Colonic mucosa (tissue), 4 donors: Measurements from ENCODE around the gene MAP3K7CL. TPM values are rescaled to one million over a fixed set of nuclear protein-coding genes. Genes with fewer than 3 reads are reported as not detected.

Experiments
- DNase-seq: peaks from one replicate; pipeline ENCODE4 v3.0.0-alpha.2; 2020
- H3K27ac ChIP-seq: fragments of 200-600 bp; one replicate; pipeline ENCODE4 v1.8.0; 2021
- H3K27me3 ChIP-seq: fragments of 200-600 bp; one replicate; pipeline ENCODE4 v1.8.0; 2021
- H3K36me3 ChIP-seq: fragments of 200-600 bp; one replicate; pipeline ENCODE4 v1.8.0; 2021
- H3K4me1 ChIP-seq: fragments of 200-600 bp; one replicate; pipeline ENCODE4 v1.8.0; 2021; ENCODE audit warnings: mild to moderate bottlenecking
- H3K4me3 ChIP-seq: fragments of 200-600 bp; one replicate; pipeline ENCODE4 v1.8.0; 2021
- H3K9ac ChIP-seq, 2 donors: one replicate each; pipeline ENCODE4 v1.7.0; 2013; ENCODE audit warnings: control low read depth in 2 of 2, low read depth in 2 of 2, low read length in 2 of 2
- H3K9me3 ChIP-seq: fragments of 200-600 bp; one replicate; pipeline ENCODE4 v1.8.0; 2021
- intact Hi-C: fragments of 100-400 bp; cut with DNase I; formaldehyde crosslinking; loops from one replicate; pipeline ENCODE4 v1.14.1; 2022
- total RNA-seq, 2 donors: library from RNA; stranded (reverse); fragmentation: NEBNext Ultra II Directional in 1 of 2; extraction: Animal tissue kit (Norgen Biotek cat#: 25700) in 1 of 2; gene quantifications; one replicate each; pipeline ENCODE4 v1.2.1, GENCODE V29; 2021
- TF ChIP-seq, protein P1 (sequence below): fragments of 200-600 bp; IDR thresholded peaks from one replicate; pipeline ENCODE4 v1.8.0; 2022; ENCODE audit warnings: antibody characterized with exemption, mild to moderate bottlenecking
- donor health status: healthy.
- donor health status: DM: no; HTN: no; CAD: no.
- donor health status: DM: no; HTN: no; CAD: no.

Gene MAP3K7CL
- total RNA-seq, 2 donors from 2014 or later = 1.9 to 3.4 TPM

DNA sequence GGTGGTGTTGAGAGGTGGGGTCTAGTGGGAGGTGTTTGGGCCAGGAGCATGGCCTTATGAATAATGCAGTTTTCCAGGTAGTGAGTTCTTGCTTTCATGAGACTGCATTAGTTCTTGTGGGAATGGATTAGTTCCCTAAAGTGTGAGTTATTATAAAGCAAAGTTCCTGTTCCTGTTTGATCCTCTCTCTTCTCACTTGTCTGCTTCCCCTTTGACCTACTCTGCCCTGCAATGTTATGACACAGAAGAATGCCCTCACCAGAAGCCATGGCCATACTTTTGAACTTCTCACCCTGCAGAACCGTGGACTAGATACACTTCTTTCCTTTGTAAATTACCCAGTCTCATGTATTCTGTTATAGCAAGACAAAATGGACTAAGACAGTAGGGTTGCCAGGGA, 53.6 kb downstream of the MAP3K7CL start:
- Histone ChIP-seq H3K4me1 (no peaks in the 10 kb centered on the region), H3K4me3 (no peak overlapping the region), H3K27me3 (no peaks in the 10 kb centered on the region), H3K36me3 (no peaks in the 10 kb centered on the region), H3K9me3 (no peaks in the 10 kb centered on the region), H3K27ac (no peak overlapping the region), H3K9ac (no peak overlapping the region)
- intact Hi-C loops = no loop called here
- TF ChIP-seq, protein P1, sequence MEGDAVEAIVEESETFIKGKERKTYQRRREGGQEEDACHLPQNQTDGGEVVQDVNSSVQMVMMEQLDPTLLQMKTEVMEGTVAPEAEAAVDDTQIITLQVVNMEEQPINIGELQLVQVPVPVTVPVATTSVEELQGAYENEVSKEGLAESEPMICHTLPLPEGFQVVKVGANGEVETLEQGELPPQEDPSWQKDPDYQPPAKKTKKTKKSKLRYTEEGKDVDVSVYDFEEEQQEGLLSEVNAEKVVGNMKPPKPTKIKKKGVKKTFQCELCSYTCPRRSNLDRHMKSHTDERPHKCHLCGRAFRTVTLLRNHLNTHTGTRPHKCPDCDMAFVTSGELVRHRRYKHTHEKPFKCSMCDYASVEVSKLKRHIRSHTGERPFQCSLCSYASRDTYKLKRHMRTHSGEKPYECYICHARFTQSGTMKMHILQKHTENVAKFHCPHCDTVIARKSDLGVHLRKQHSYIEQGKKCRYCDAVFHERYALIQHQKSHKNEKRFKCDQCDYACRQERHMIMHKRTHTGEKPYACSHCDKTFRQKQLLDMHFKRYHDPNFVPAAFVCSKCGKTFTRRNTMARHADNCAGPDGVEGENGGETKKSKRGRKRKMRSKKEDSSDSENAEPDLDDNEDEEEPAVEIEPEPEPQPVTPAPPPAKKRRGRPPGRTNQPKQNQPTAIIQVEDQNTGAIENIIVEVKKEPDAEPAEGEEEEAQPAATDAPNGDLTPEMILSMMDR = no peak
- DNase-seq = no peak

DNA sequence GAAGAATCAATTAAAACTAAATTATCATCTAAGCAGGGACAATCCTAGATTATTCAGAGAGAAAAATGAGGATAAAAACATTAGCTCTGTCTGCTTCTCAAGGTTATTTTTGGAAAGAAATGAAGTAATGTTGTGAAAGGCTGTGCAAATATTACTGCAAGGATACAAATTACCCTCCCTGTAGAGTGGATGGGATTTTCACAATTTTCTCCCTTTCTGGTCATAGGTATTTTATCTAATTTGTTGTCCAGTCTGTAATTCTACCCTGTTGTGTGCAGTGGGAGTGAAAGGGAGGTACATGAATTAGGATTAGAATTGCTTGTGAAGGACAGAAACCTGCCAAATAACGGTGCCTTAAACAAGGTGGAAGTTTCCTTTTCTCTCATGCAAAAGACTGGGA, 54.7 kb downstream of the MAP3K7CL start:
- DNase-seq = no peak
- TF ChIP-seq, protein P1 = no peak
- Histone ChIP-seq H3K36me3 (no peaks in the 10 kb centered on the region), H3K4me1 (no peaks in the 10 kb centered on the region), H3K9ac (no peak overlapping the region), H3K27ac (no peak overlapping the region), H3K27me3 (no peaks in the 10 kb centered on the region), H3K4me3 (no peak overlapping the region), H3K9me3 (no peaks in the 10 kb centered on the region)
- intact Hi-C loops = no loop called here

DNA sequence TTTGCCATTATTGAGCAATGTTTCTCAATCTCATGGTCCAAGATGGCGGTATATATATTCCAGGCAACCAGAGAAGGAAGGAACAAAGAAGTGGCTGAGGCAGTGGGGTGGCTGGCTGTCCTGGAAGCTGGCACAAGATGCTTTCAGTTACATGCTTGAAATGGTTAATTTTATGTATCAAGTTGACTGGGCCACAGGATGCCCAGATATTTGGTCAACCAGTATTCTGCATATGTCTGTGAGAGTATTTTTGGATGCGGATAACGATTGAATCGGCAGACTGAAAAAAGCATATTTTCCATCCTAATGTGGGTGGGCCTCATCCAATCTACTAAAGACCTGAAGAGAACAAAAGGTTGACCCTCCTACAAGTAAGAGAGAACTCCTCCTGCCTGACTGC, 55.2 kb downstream of the MAP3K7CL start:
- no peaks in the 10 kb centered on the region for H3K27me3 ChIP-seq
- no peak overlapping the region for H3K4me3 ChIP-seq
- H3K36me3 ChIP-seq = no peaks in the 10 kb centered on the region
- H3K9ac ChIP-seq = no peak overlapping the region
- TF ChIP-seq, protein P1 = no peak
- intact Hi-C loops = no loop called here
- no peaks in the 10 kb centered on the region for H3K9me3 ChIP-seq
- H3K4me1 ChIP-seq = no peaks in the 10 kb centered on the region
- H3K27ac ChIP-seq = no peak overlapping the region
- no peak for DNase-seq

DNA sequence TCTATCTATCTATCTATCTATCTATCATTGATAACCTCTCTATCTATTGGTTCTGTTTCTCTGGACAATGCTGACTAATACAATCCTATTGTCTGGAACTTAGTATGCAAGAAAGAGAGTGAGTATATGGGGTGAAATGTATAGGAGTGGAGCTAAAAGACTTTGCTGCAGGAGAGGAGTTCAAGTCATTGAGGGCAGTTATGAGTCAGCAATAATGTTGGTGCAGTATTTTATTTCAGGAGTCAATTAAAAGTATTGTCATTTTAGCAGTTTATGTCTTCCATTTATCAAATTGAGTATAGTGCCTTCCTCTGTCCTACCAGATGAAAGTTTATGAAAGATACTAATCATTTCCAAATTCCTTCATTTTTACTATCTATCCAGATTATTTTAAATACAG, 55.8 kb downstream of the MAP3K7CL start:
- Histone ChIP-seq H3K36me3 (no peaks in the 10 kb centered on the region), H3K4me1 (no peaks in the 10 kb centered on the region), H3K9me3 (no peaks in the 10 kb centered on the region), H3K9ac (no peak overlapping the region), H3K4me3 (no peak overlapping the region), H3K27ac (no peak overlapping the region), H3K27me3 (no peaks in the 10 kb centered on the region)
- TF ChIP-seq, protein P1 = no peak
- DNase-seq = no peak
- intact Hi-C loops = no loop called here

DNA sequence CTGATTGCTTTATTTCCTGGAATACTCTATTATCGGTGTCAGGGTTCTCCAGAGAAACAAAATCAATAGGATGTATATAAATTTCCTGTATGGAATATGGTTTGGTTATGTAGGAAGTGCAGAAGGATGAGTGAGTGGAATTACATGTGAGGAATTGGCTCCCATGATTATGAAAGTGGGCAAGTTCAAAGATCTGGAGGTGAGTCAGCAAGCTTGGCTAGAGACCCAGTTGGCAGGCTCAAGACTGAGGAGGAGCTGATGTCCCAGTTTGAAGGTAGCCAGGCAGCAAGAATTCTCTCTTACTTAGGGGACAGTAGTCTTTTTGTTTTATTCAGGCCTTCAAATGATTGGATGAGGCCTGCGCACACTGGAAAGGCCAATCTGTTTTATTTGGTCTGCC, 57.5 kb downstream of the MAP3K7CL start:
- no peaks in the 10 kb centered on the region for H3K27me3 ChIP-seq
- TF ChIP-seq, protein P1 = no peak
- H3K27ac ChIP-seq = no peak overlapping the region
- no peaks in the 10 kb centered on the region for H3K4me1 ChIP-seq
- no peaks in the 10 kb centered on the region for H3K9me3 ChIP-seq
- intact Hi-C loops = no loop called here
- DNase-seq = no peak
- H3K36me3 ChIP-seq = no peaks in the 10 kb centered on the region
- no peak overlapping the region for H3K9ac ChIP-seq
- H3K4me3 ChIP-seq = no peak overlapping the region

DNA sequence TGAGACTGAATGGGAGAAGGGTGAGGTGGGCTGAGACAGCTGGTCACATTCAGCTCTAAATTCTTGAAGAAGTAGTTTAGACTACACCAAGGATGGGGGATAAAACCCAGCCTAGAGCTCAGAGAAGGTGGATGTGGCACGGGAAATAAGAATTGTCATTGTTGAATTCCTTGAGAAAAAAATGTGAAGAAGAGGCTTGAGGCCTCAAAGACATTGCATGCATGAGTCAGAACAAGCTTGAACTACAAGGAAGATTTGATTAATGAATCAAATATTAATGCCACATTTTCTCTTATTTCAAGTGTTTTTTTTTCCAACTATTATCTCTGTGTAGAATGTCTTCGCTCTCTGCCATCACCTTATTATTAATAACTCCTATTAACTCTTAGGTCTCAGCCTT, 58.9 kb downstream of the MAP3K7CL start:
- H3K4me1 ChIP-seq = no peaks in the 10 kb centered on the region
- no peak overlapping the region for H3K4me3 ChIP-seq
- TF ChIP-seq, protein P1 = no peak
- H3K9ac ChIP-seq = no peak overlapping the region
- DNase-seq = no peak
- no peaks in the 10 kb centered on the region for H3K36me3 ChIP-seq
- no peak overlapping the region for H3K27ac ChIP-seq
- intact Hi-C loops = no loop called here
- no peaks in the 10 kb centered on the region for H3K27me3 ChIP-seq
- no peaks in the 10 kb centered on the region for H3K9me3 ChIP-seq
